Tibial nerve (tissue), 4 donors: ENCODE results near the gene F3. TPM values are rescaled to one million over a fixed set of nuclear protein-coding genes. Genes with fewer than 3 reads are reported as not detected.

Source experiments
- DNase-seq, 2 donors: peaks; one replicate each; pipeline ENCODE4 v3.0.0-alpha.2; 2019; ENCODE audit warnings: low spot score in 2 of 2
- H3K27ac ChIP-seq, 4 donors: fragments of 200-600 bp; sonication (generic) in 3 of 4; one replicate each; pipeline ENCODE4 v1.5.1; 2017 to 2019; ENCODE audit warnings: mild to moderate bottlenecking in 1 of 4
- H3K27me3 ChIP-seq, 2 donors: fragments of 200-600 bp; sonication (generic) in 1 of 2; one replicate each; pipeline versions ENCODE4 v1.5.1 to v1.6.0; 2017 to 2019
- H3K36me3 ChIP-seq, 3 donors: fragments of 200-600 bp; sonication (generic); one replicate each; pipeline ENCODE4 v1.5.1; 2018 to 2019
- H3K4me1 ChIP-seq, 4 donors: fragments of 200-600 bp; sonication (generic) in 3 of 4; one replicate each; pipeline ENCODE4 v1.5.1; 2017 to 2019
- H3K4me3 ChIP-seq, 4 donors: fragments of 200-600 bp; sonication (generic) in 3 of 4; one replicate each; pipeline ENCODE4 v1.5.1; 2017 to 2019; ENCODE audit warnings: mild to moderate bottlenecking in 1 of 4, moderate library complexity in 1 of 4
- H3K9me3 ChIP-seq, 4 donors: fragments of 200-600 bp; sonication (generic) in 3 of 4; one replicate each; pipeline ENCODE4 v1.5.1; 2017 to 2019
- CTCF ChIP-seq, 5 experiments: fragments of 200-600 bp in 3 of 5; fragments of 450-650 bp in 2 of 5; sonication (generic) in 3 of 5; IDR thresholded peaks; one replicate each; pipeline ENCODE4 v1.5.1; 2016 to 2019; ENCODE audit warnings: antibody characterized with exemption in 5 of 5, mild to moderate bottlenecking in 3 of 5, moderate library complexity in 2 of 5
- EP300 ChIP-seq, 2 donors: sonication (generic); formaldehyde crosslinking; IDR thresholded peaks; one replicate each; pipeline ENCODE4 v1.6.1; 2017; ENCODE audit warnings: antibody characterized with exemption in 2 of 2, mild to moderate bottlenecking in 1 of 2
- POLR2A ChIP-seq, 2 donors: fragments of 450-650 bp; IDR thresholded peaks; one replicate each; pipeline ENCODE4 v1.6.1; 2017; ENCODE audit warnings: antibody characterized with exemption in 2 of 2, mild to moderate bottlenecking in 2 of 2, moderate library complexity in 2 of 2
- WGBS, 2 donors: methylation state at CpG; one replicate each; pipeline ENCODE4 v1.1.5; 2018; 5-methylcytosine and 5-hydroxymethylcytosine counted together
- total RNA-seq, 4 donors: library from RNA; depleted of rRNA; stranded (reverse); fragments of >200 nt; gene quantifications; one replicate each; pipeline ENCODE4 v1.1.0, GENCODE V29; 2016

The F3 gene
- total RNA-seq, 4 donors from 2014 or later, result 65.6 to 166 (median 139) TPM

- WGBS, 2 donors, result 12 to 27% methylated on average over 1 of the region's 1 CpG
- no peak for TF ChIP-seq EP300 (IDR thresholded peaks at IDR 0.05)
- no peak for TF ChIP-seq POLR2A (IDR thresholded peaks at IDR 0.05)
- no peak for TF ChIP-seq CTCF (IDR thresholded peaks at IDR 0.05)
- no peak for DNase-seq
Measured at GRCh38 chr1:94543001-94543400, 1.4 kb upstream of the F3 start.

DNA sequence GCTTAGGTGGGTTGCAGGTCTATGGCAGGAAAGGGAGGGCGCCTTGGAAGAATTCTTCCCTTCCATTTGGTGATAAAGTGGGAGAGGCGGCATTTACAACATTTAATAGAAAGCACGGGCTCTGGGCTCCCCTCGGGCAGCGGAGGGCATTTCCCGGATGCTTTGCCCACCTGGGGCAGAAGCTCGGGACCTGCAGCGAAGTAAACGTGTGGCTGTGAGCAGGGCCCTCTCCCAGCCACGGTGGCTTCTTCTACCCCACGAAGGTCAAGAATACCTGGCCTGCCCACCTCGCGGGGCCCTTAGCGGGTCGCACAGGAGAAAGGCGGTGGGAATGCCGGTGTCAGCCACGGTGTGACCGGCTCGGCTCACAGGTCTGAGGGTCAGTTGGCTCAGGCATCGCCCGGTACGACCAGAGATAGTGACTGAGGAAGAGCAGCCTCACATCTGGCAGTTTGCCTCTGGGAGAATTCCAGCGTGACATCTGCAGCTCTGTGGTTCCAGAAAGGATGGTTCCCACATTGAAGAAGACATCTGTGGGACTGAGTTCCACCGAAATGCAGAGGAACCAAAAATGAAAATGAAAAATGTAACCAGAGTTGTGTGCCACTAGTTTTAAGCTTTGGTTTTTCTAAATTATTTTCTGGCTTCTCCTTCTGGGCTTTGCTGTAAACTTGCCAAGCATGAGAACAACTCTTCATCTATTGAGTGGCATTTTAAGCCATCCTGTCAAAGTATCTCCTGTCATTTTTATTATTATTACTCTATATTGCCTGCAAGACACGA is 720 bp upstream of the F3 start:
- TF ChIP-seq POLR2A (IDR thresholded peaks at IDR 0.05) (no peak), EP300 (IDR thresholded peaks at IDR 0.05) (no peak), CTCF (IDR thresholded peaks at IDR 0.05) (no peak)
- Histone ChIP-seq H3K36me3 (no peaks in the 10 kb centered on the region), H3K27me3 (no peaks in the 10 kb centered on the region), H3K4me3 (peak overlapping the region; percentile 64 to 87 (median 83)), H3K9me3 (no peaks in the 10 kb centered on the region), H3K27ac (peak overlapping the region; percentile 84 to 94 (median 88)), H3K4me1 (peaks cover 0 to 56% (median 23%) of the 10 kb centered on the region in 4 donors)
- DNase-seq, result peak; percentile 50 to 61
- 2% methylated on average over 11 to 25 of the region's 26 CpGs for WGBS, 2 donors

More at GRCh38 chr1:94543001-94543400, 1.4 kb upstream of the F3 start:
- H3K4me3 ChIP-seq, result peak overlapping the region in 2 of 4 donors; percentile 83 to 87
- H3K9me3 ChIP-seq, result no peaks in the 10 kb centered on the region
- H3K4me1 ChIP-seq, result peaks cover 0 to 48% (median 18%) of the 10 kb centered on the region in 4 donors
- no peaks in the 10 kb centered on the region for H3K36me3 ChIP-seq
- H3K27ac ChIP-seq, result peak overlapping the region in 2 of 4 donors; percentile 91 to 94
- H3K27me3 ChIP-seq, result no peaks in the 10 kb centered on the region

GRCh38 chr1:94540440-94541245 is 916 bp downstream of the F3 start:
- H3K4me1 ChIP-seq, result peaks cover 0 to 60% (median 24%) of the 10 kb centered on the region in 4 donors
- H3K4me3 ChIP-seq, result peak overlapping the region; percentile 64 to 87 (median 83)
- H3K36me3 ChIP-seq, result peaks cover 0 to 4% (median 0%) of the 10 kb centered on the region in 3 donors
- H3K27me3 ChIP-seq, result no peaks in the 10 kb centered on the region
- TF ChIP-seq POLR2A (IDR thresholded peaks at IDR 0.05), result no peak
- no peak for TF ChIP-seq CTCF (IDR thresholded peaks at IDR 0.05)
- no peak for TF ChIP-seq EP300 (IDR thresholded peaks at IDR 0.05)
- peak overlapping the region; percentile 84 to 95 (median 90) for H3K27ac ChIP-seq
- no peak for DNase-seq
- WGBS, 2 donors, result 34 to 37% methylated on average over 23 of the region's 23 CpGs
- H3K9me3 ChIP-seq, result no peaks in the 10 kb centered on the region

DNA sequence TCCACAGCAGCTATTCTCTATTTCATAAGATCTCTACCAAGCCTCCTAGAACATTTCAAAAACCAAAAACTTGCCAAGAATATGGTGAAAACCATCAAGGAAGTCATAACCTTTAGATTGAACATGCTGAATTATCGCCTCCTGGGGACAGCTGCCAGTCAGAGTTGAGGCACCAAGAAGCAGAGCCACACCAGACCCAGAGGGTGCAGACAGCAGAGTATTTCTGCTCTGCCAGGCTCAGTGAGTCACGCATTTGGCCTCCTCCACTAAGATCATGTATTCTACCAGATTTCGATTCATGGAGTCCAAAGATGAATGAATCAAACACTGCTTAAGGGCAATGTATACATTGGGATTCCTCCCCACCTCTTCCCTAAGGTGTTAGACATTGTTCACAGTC is 2.1 kb downstream of the F3 start:
- peak overlapping the region in 2 of 4 donors; percentile 94 to 95 for H3K27ac ChIP-seq
- TF ChIP-seq EP300 (IDR thresholded peaks at IDR 0.05) (no peak), CTCF (IDR thresholded peaks at IDR 0.05) (no peak), POLR2A (IDR thresholded peaks at IDR 0.05) (no peak)
- H3K4me1 ChIP-seq, result peaks cover 0 to 51% (median 22%) of the 10 kb centered on the region in 4 donors
- H3K36me3 ChIP-seq, result peaks cover 0 to 14% (median 0%) of the 10 kb centered on the region in 3 donors
- H3K4me3 ChIP-seq, result peak overlapping the region; percentile 32 to 87 (median 74)
- WGBS, 2 donors, result 50 to 51% methylated on average over 3 of the region's 3 CpGs
- DNase-seq, result no peak
- no peaks in the 10 kb centered on the region for H3K27me3 ChIP-seq
- H3K9me3 ChIP-seq, result no peaks in the 10 kb centered on the region
